DND-41 (cell line): ENCODE measurements around the gene C2CD4B.

ENCODE experiments used
- ATAC-seq: fragments of 200-7000 bp; cut with Tn5 transposase; 3 replicates; pipeline ENCODE4 v1.9.1; 2021; ENCODE audit warnings: low read depth; ENCODE audit not compliant: insufficient read depth
- DNase-seq: peaks from one replicate; pipeline ENCODE4 v3.0.0-alpha.2; 2020
- H2AFZ ChIP-seq: 2 replicates; pipeline ENCODE4 v1.6.0; 2012; ENCODE audit warnings: low read depth, low read length
- H3K27ac ChIP-seq: 2 replicates; pipeline ENCODE4 v1.5.1; 2012; ENCODE audit warnings: low read length, inconsistent platforms
- H3K27me3 ChIP-seq: fragments of 200-600 bp; sonication (generic); 2 replicates; pipeline ENCODE4 v1.6.0; 2012; ENCODE audit warnings: low read length, mild to moderate bottlenecking, inconsistent platforms; ENCODE audit not compliant: insufficient read depth, poor library complexity
- H3K36me3 ChIP-seq: 2 replicates; pipeline ENCODE4 v1.5.1; 2012; ENCODE audit warnings: low read length, inconsistent platforms; ENCODE audit not compliant: insufficient read depth
- H3K4me1 ChIP-seq: 2 replicates; pipeline ENCODE4 v1.5.1; 2012; ENCODE audit warnings: mild to moderate bottlenecking, low read length; ENCODE audit not compliant: insufficient read depth
- H3K4me2 ChIP-seq: 2 replicates; pipeline ENCODE4 v1.6.0; 2012; ENCODE audit warnings: mild to moderate bottlenecking, moderate library complexity, low read length, inconsistent platforms; ENCODE audit not compliant: insufficient read depth
- H3K4me3 ChIP-seq, 2 experiments: fragments of 200-600 bp in 1 of 2; shearing (Covaris generic) in 1 of 2; 2 replicates each; pipeline ENCODE4 v1.5.1; 2012 to 2016; ENCODE audit warnings: inconsistent platforms in 2 of 2, low read length in 2 of 2, mild to moderate bottlenecking in 2 of 2, low read depth in 1 of 2, moderate library complexity in 1 of 2
- H3K79me2 ChIP-seq: 2 replicates; pipeline ENCODE4 v1.6.0; 2012; ENCODE audit warnings: low read length, inconsistent platforms; ENCODE audit not compliant: insufficient read depth
- H3K9ac ChIP-seq: 2 replicates; pipeline ENCODE4 v1.6.0; 2012; ENCODE audit warnings: low read depth, mild to moderate bottlenecking, inconsistent platforms, low read length, moderate library complexity
- H3K9me3 ChIP-seq: 2 replicates; pipeline ENCODE4 v1.5.1; 2012; ENCODE audit warnings: low read length, moderate library complexity, mild to moderate bottlenecking, inconsistent platforms; ENCODE audit not compliant: insufficient read depth, severe bottlenecking
- H4K20me1 ChIP-seq: 2 replicates; pipeline ENCODE4 v1.6.0; 2012; ENCODE audit warnings: low read length; ENCODE audit not compliant: insufficient read depth
- CTCF ChIP-seq: IDR thresholded peaks from 2 replicates; pipeline ENCODE4 v1.5.1; 2012; ENCODE audit warnings: borderline replicate concordance, low read length, moderate library complexity, mild to moderate bottlenecking; ENCODE audit not compliant: poor library complexity, severe bottlenecking; ENCODE audit errors: extremely low read depth
- EZH2 ChIP-seq: IDR thresholded peaks from 3 replicates; pipeline ENCODE4 v1.6.1; 2012; ENCODE audit warnings: borderline replicate concordance, low read depth, mild to moderate bottlenecking, moderate library complexity, low read length, inconsistent platforms; ENCODE audit not compliant: severe bottlenecking

The C2CD4B gene

GRCh38 chr15:62135532-62136134 is 29.5 kb downstream of the C2CD4B start:
- Histone ChIP-seq H3K79me2 (no peaks in the 10 kb centered on the region), H3K27ac (no peak overlapping the region), H3K9me3 (no peaks in the 10 kb centered on the region), H3K4me3 (no peak overlapping the region), H3K27me3 (no peaks in the 10 kb centered on the region), H3K36me3 (no peaks in the 10 kb centered on the region), H4K20me1 (no peaks in the 10 kb centered on the region), H3K9ac (no peak overlapping the region), H3K4me2 (no peak overlapping the region), H2AFZ (no peak overlapping the region), H3K4me1 (no peaks in the 10 kb centered on the region)
- DNase-seq (no peak), ATAC-seq (no peak)
- TF ChIP-seq CTCF = no peak
- TF ChIP-seq EZH2 = no peak

GRCh38 chr15:62133141-62133540 is 31.9 kb downstream of the C2CD4B start:
- H4K20me1 ChIP-seq = no peaks in the 10 kb centered on the region
- H3K27ac ChIP-seq = no peak overlapping the region
- DNase-seq (no peak), ATAC-seq (no peak)
- H3K36me3 ChIP-seq = no peaks in the 10 kb centered on the region
- TF ChIP-seq CTCF (no peak), EZH2 (no peak)
- no peak overlapping the region for H3K4me2 ChIP-seq
- H3K27me3 ChIP-seq = no peaks in the 10 kb centered on the region
- no peaks in the 10 kb centered on the region for H3K79me2 ChIP-seq
- no peaks in the 10 kb centered on the region for H3K9me3 ChIP-seq
- H2AFZ ChIP-seq = no peak overlapping the region
- peaks cover 17% of the 10 kb centered on the region for H3K4me1 ChIP-seq
- no peak overlapping the region for H3K4me3 ChIP-seq
- H3K9ac ChIP-seq = no peak overlapping the region

GRCh38 chr15:62128916-62129315 is 36.2 kb downstream of the C2CD4B start:
- TF ChIP-seq CTCF = no peak
- Histone ChIP-seq H3K9ac (peak overlapping the region; percentile 30), H3K4me3 (no peak overlapping the region), H2AFZ (no peak overlapping the region), H3K27me3 (no peaks in the 10 kb centered on the region), H3K9me3 (peaks cover 6% of the 10 kb centered on the region), H3K79me2 (no peaks in the 10 kb centered on the region), H4K20me1 (no peaks in the 10 kb centered on the region), H3K4me1 (peaks cover 43% of the 10 kb centered on the region), H3K4me2 (peak overlapping the region; percentile 17; the same call in 1 of the 2 replicates), H3K36me3 (no peaks in the 10 kb centered on the region), H3K27ac (peak overlapping the region; percentile 70)
- peak; percentile 74 for DNase-seq
- ATAC-seq = peak; percentile 88

- H3K4me3 ChIP-seq = no peak overlapping the region
- no peaks in the 10 kb centered on the region for H3K36me3 ChIP-seq
- TF ChIP-seq EZH2 (no peak), CTCF (no peak)
- peaks cover 61% of the 10 kb centered on the region for H3K4me1 ChIP-seq
- ATAC-seq (no peak), DNase-seq (no peak)
- no peak overlapping the region for H3K4me2 ChIP-seq
- no peak overlapping the region for H3K9ac ChIP-seq
- H3K27ac ChIP-seq = no peak overlapping the region
- H4K20me1 ChIP-seq = no peaks in the 10 kb centered on the region
- no peaks in the 10 kb centered on the region for H3K27me3 ChIP-seq
- H3K9me3 ChIP-seq = peaks cover 6% of the 10 kb centered on the region
- no peak overlapping the region for H2AFZ ChIP-seq
- H3K79me2 ChIP-seq = no peaks in the 10 kb centered on the region
Observed at GRCh38 chr15:62126364-62126763, 38.7 kb downstream of the C2CD4B start.
